Body of pancreas (tissue), 4 donors: ENCODE data around the gene BMP6. TPM values are rescaled to one million over a fixed set of nuclear protein-coding genes. Genes with fewer than 3 reads are reported as not detected.

ENCODE experiments used
- ATAC-seq: fragments of 150-250 bp; one replicate; pipeline ENCODE4 v1.9.1; 2016
- DNase-seq, 4 donors: peaks; one replicate each; pipeline ENCODE4 v3.0.0-alpha.2; 2019
- H3K27ac ChIP-seq, 4 donors: fragments of 200-600 bp; sonication (generic); 1 replicate in 3 of 4; 2 replicates in 1 of 4; pipeline versions ENCODE4 v1.5.1 to v1.6.1; 2016 to 2019; ENCODE audit warnings: mild to moderate bottlenecking in 1 of 4, mixed read lengths in 1 of 4, moderate library complexity in 1 of 4
- H3K27me3 ChIP-seq, 2 donors: fragments of 200-600 bp; sonication (generic); one replicate each; pipeline ENCODE4 v1.6.0; 2016; ENCODE audit warnings: mild to moderate bottlenecking in 1 of 2
- H3K36me3 ChIP-seq, 2 donors: fragments of 200-600 bp; sonication (generic); replicated peaks in 1 of 2; 2 replicates each; pipeline ENCODE4 v1.5.1; 2016; ENCODE audit warnings: low read depth in 2 of 2; ENCODE audit not compliant: insufficient read depth in 1 of 2
- H3K4me1 ChIP-seq: fragments of 200-600 bp; sonication (generic); one replicate; pipeline ENCODE4 v1.6.0; 2016
- H3K4me3 ChIP-seq, 2 donors: fragments of 200-600 bp; sonication (generic); 1 replicate in 1 of 2; 2 replicates in 1 of 2; pipeline ENCODE4 v1.5.1; 2016 to 2019
- H3K9me3 ChIP-seq, 3 donors: fragments of 200-600 bp; sonication (generic); 1 replicate in 2 of 3; 2 replicates in 1 of 3; pipeline ENCODE4 v1.5.1; 2016
- CTCF ChIP-seq, 7 experiments: fragments of 450-650 bp in 4 of 7; fragments of 200-600 bp in 3 of 7; sonication (generic) in 3 of 7; IDR thresholded peaks; one replicate each; pipeline ENCODE4 v1.5.1; 2016 to 2019; ENCODE audit warnings: antibody characterized with exemption in 7 of 7
- POLR2A ChIP-seq, 3 donors: fragments of 450-650 bp; IDR thresholded peaks; one replicate each; pipeline ENCODE4 v1.6.1; 2016; ENCODE audit warnings: antibody characterized with exemption in 3 of 3, mild to moderate bottlenecking in 2 of 3
- WGBS, 2 donors: methylation state at CpG; one replicate each; pipeline ENCODE4 v1.1.5; 2017; 5-methylcytosine and 5-hydroxymethylcytosine counted together
- intact Hi-C: fragments of 100-400 bp; cut with DNase I; formaldehyde crosslinking; loops from one replicate; pipeline ENCODE4 v1.15.1; 2023
- total RNA-seq, 2 donors: library from RNA; depleted of rRNA; stranded (reverse); fragments of >200 nt; gene quantifications; one replicate each; pipeline ENCODE4 v1.1.0, GENCODE V29; 2016

BMP6 gene
- total RNA-seq, 2 donors from 2014 or later, result 1.6 to 1.8 TPM

GRCh38 chr6:7727086-7727945 is 1.4 kb downstream of the BMP6 start:
- no peak for TF ChIP-seq POLR2A (IDR thresholded peaks at IDR 0.05)
- no peak for TF ChIP-seq CTCF (IDR thresholded peaks at IDR 0.05)
- Histone ChIP-seq H3K4me1 (peaks cover 41% of the 10 kb centered on the region), H3K27ac (no peak overlapping the region), H3K36me3 (no peaks in the 10 kb centered on the region), H3K9me3 (no peaks in the 10 kb centered on the region), H3K27me3 (peaks cover 0 to 29% of the 10 kb centered on the region in 2 donors), H3K4me3 (no peak overlapping the region)
- intact Hi-C loops, result no loop called here
- DNase-seq (peak in 1 of 4 donors; percentile 9), ATAC-seq (no peak)
- 0 to 1% methylated on average over 7 to 80 of the region's 97 CpGs for WGBS, 2 donors

- Histone ChIP-seq H3K27me3 (peaks cover 0 to 29% of the 10 kb centered on the region in 2 donors), H3K36me3 (no peaks in the 10 kb centered on the region), H3K27ac (no peak overlapping the region), H3K4me1 (peaks cover 36% of the 10 kb centered on the region), H3K9me3 (no peaks in the 10 kb centered on the region), H3K4me3 (no peak overlapping the region)
- intact Hi-C loops, result no loop called here
- WGBS, 2 donors, result 2 to 3% methylated on average over 28 to 45 of the region's 45 CpGs
- no peak for ATAC-seq
- DNase-seq, result peak in 2 of 4 donors; percentile 15 to 40
- TF ChIP-seq POLR2A (IDR thresholded peaks at IDR 0.05) (no peak), CTCF (IDR thresholded peaks at IDR 0.05) (no peak)
Measured at GRCh38 chr6:7727946-7728854, 2.3 kb downstream of the BMP6 start.

GRCh38 chr6:7728855-7729590 is 3.1 kb downstream of the BMP6 start:
- WGBS, 2 donors, result 19 to 28% methylated on average over 13 to 14 of the region's 14 CpGs
- Histone ChIP-seq H3K27ac (no peak overlapping the region), H3K9me3 (no peaks in the 10 kb centered on the region), H3K36me3 (no peaks in the 10 kb centered on the region), H3K4me3 (no peak overlapping the region), H3K4me1 (peaks cover 35% of the 10 kb centered on the region), H3K27me3 (peaks cover 0 to 29% of the 10 kb centered on the region in 2 donors)
- TF ChIP-seq POLR2A (IDR thresholded peaks at IDR 0.05), result no peak
- TF ChIP-seq CTCF (IDR thresholded peaks at IDR 0.05), result no peak
- DNase-seq (no peak), ATAC-seq (no peak)
- intact Hi-C loops, result no loop called here

- ATAC-seq (no peak), DNase-seq (no peak)
- Histone ChIP-seq H3K4me1 (peaks cover 35% of the 10 kb centered on the region), H3K36me3 (no peaks in the 10 kb centered on the region), H3K4me3 (no peak overlapping the region), H3K27ac (no peak overlapping the region), H3K27me3 (peaks cover 0 to 29% of the 10 kb centered on the region in 2 donors), H3K9me3 (no peaks in the 10 kb centered on the region)
- WGBS, 2 donors, result 71 to 81% methylated on average over 5 of the region's 5 CpGs
- intact Hi-C loops, result no loop called here
- no peak for TF ChIP-seq POLR2A (IDR thresholded peaks at IDR 0.05)
- no peak for TF ChIP-seq CTCF (IDR thresholded peaks at IDR 0.05)
Measured at GRCh38 chr6:7730001-7730783, 4.3 kb downstream of the BMP6 start.
